Neutrophil (primary cell): Measurements from ENCODE around the gene SLC6A11.

ENCODE experiments used
- H3K27ac ChIP-seq: fragments of 200-600 bp; sonication (generic); 2 replicates; pipeline ENCODE4 v1.5.1; 2016; ENCODE audit warnings: mild to moderate bottlenecking, moderate library complexity
- H3K27me3 ChIP-seq: fragments of 200-600 bp; sonication (generic); 2 replicates; pipeline ENCODE4 v1.6.0; 2016; ENCODE audit warnings: mild to moderate bottlenecking
- H3K36me3 ChIP-seq: fragments of 200-600 bp; sonication (generic); 2 replicates; pipeline ENCODE4 v1.5.1; 2017
- H3K4me1 ChIP-seq, 2 experiments: fragments of 200-600 bp in 1 of 2; sonication (generic) in 1 of 2; 1 replicate in 1 of 2; 2 replicates in 1 of 2; pipeline versions ENCODE4 v1.5.1 to v1.6.1; 2013 to 2016; ENCODE audit warnings: low read depth in 1 of 2, low read length in 1 of 2, mild to moderate bottlenecking in 1 of 2, moderate library complexity in 1 of 2; ENCODE audit not compliant: control insufficient read depth in 1 of 2, insufficient read depth in 1 of 2
- H3K4me3 ChIP-seq, 2 experiments: fragments of 200-600 bp in 1 of 2; sonication (generic) in 1 of 2; 1 replicate in 1 of 2; 2 replicates in 1 of 2; pipeline ENCODE4 v1.5.1; 2013 to 2016; ENCODE audit warnings: low read depth in 1 of 2, low read length in 1 of 2, mild to moderate bottlenecking in 1 of 2, moderate library complexity in 1 of 2
- H3K9me3 ChIP-seq: fragments of 200-600 bp; sonication (generic); 2 replicates; pipeline ENCODE4 v1.5.1; 2016
- TF ChIP-seq, protein P1 (sequence below): fragments of 200-600 bp; sonication (generic); IDR thresholded peaks from 2 replicates; pipeline ENCODE4 v1.5.1; 2016; ENCODE audit warnings: antibody characterized with exemption

SLC6A11 gene

GRCh38 chr3:10960255-10960654 lies 144.2 kb downstream of the SLC6A11 start:
- no peaks in the 10 kb centered on the region for H3K4me1 ChIP-seq
- no peaks in the 10 kb centered on the region for H3K9me3 ChIP-seq
- no peak overlapping the region for H3K27ac ChIP-seq
- H3K27me3 ChIP-seq, result peaks cover 10% of the 10 kb centered on the region
- no peak overlapping the region for H3K4me3 ChIP-seq
- no peaks in the 10 kb centered on the region for H3K36me3 ChIP-seq
- TF ChIP-seq, protein P1, sequence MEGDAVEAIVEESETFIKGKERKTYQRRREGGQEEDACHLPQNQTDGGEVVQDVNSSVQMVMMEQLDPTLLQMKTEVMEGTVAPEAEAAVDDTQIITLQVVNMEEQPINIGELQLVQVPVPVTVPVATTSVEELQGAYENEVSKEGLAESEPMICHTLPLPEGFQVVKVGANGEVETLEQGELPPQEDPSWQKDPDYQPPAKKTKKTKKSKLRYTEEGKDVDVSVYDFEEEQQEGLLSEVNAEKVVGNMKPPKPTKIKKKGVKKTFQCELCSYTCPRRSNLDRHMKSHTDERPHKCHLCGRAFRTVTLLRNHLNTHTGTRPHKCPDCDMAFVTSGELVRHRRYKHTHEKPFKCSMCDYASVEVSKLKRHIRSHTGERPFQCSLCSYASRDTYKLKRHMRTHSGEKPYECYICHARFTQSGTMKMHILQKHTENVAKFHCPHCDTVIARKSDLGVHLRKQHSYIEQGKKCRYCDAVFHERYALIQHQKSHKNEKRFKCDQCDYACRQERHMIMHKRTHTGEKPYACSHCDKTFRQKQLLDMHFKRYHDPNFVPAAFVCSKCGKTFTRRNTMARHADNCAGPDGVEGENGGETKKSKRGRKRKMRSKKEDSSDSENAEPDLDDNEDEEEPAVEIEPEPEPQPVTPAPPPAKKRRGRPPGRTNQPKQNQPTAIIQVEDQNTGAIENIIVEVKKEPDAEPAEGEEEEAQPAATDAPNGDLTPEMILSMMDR, result no peak

DNA sequence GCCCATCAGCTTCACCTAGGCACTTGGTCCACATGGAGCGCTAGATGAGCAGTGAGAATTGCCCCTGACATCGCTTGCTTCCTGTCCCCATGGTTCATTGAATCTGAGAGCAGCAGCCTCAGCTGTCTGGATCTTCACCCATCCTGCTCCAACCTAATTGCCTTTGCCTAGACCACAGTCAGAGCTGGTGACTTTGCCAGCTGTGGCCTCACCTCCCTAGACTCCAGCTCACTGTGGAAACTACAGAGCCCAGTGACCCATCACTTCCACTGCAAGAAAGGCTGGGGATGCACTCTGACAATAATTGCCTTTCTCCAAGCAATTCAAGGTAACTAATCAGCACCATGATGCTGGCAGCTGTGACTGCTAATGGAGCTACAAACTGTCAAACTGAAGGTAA lies 145.9 kb downstream of the SLC6A11 start:
- Histone ChIP-seq H3K27ac (no peak overlapping the region), H3K4me3 (no peak overlapping the region), H3K27me3 (peaks cover 15% of the 10 kb centered on the region), H3K4me1 (no peaks in the 10 kb centered on the region), H3K9me3 (no peaks in the 10 kb centered on the region), H3K36me3 (no peaks in the 10 kb centered on the region)
- TF ChIP-seq, protein P1, result no peak

- Histone ChIP-seq H3K4me3 (no peak overlapping the region), H3K27ac (no peak overlapping the region), H3K4me1 (no peaks in the 10 kb centered on the region), H3K9me3 (no peaks in the 10 kb centered on the region), H3K36me3 (no peaks in the 10 kb centered on the region), H3K27me3 (peaks cover 19% of the 10 kb centered on the region)
- TF ChIP-seq, protein P1, result no peak
These were observed 146.5 kb downstream of the SLC6A11 start for GRCh38 chr3:10962481-10963036.

DNA sequence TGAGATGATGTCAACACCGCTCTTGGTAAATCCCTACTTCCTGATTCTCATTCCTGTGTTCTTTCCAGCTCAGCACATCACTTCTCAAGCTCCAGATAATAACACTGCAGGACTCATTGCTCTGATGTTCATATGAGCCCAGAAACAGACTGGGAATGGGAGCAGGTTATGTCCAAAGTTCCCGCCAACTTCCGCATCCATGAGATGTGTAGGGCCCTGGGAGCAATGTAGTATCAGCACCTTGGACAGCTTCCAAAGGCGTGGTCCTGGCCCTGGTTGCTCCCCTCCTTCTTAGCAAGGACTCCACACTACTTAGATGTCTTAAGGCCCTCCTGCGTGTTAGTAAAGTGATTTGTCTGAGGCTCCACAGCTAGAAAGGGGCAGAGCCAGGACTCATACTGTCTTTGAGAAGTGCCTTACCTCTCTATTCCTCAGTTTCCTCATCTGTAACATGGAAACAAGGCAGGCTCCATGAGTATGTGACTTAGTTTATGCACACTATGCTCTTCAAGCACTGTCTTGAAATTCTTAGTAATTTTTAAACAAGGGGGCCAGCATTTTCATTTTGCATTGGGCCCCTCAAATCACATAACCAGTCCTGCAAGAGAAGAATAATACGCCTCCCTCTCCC lies 148.6 kb downstream of the SLC6A11 start:
- H3K36me3 ChIP-seq, result no peaks in the 10 kb centered on the region
- no peak overlapping the region for H3K27ac ChIP-seq
- no peak overlapping the region for H3K4me3 ChIP-seq
- H3K4me1 ChIP-seq, result no peaks in the 10 kb centered on the region
- TF ChIP-seq, protein P1, result no peak
- H3K9me3 ChIP-seq, result no peaks in the 10 kb centered on the region
- H3K27me3 ChIP-seq, result peaks cover 40% of the 10 kb centered on the region

- Histone ChIP-seq H3K4me1 (no peaks in the 10 kb centered on the region), H3K36me3 (no peaks in the 10 kb centered on the region), H3K27me3 (peaks cover 66% of the 10 kb centered on the region), H3K4me3 (no peak overlapping the region), H3K27ac (no peak overlapping the region), H3K9me3 (no peaks in the 10 kb centered on the region)
- TF ChIP-seq, protein P1, result no peak
These were observed 152.4 kb downstream of the SLC6A11 start for GRCh38 chr3:10968401-10968800.
